ENCODE measurements around the gene LTO1. TPM values are rescaled to one million over a fixed set of nuclear protein-coding genes. Genes with fewer than 3 reads are reported as not detected.
A peak's percentile ranks its signal among the peaks of the same experiment; 100 is the strongest.

The LTO1 gene
- total and polyA plus RNA-seq, 2 experiments from 2014 or later: 20.1 to 23.3 TPM

- peaks cover 53% of the 10 kb centered on the region for H3K36me3 Mint-ChIP-seq (ENCODE audit: low read depth)
- peaks cover 2% of the 10 kb centered on the region; the same call in 2 of the 3 replicates for H3K9me3 Mint-ChIP-seq
- Histone ChIP-seq H3K27me3 (ENCODE audit: insufficient read depth) (peaks cover 21% of the 10 kb centered on the region), H3K4me2 (peak overlapping the region; percentile 94), H3F3A (replicated peaks; ENCODE audit: low read depth) (no peaks in the 10 kb centered on the region), H3K4me3 (no peak overlapping the region), H3K27ac (ENCODE audit: low read depth) (no peak overlapping the region), H4K20me1 (replicated peaks; ENCODE audit: insufficient read depth) (peaks cover 7% of the 10 kb centered on the region), H3K4me1 (ENCODE audit: insufficient read depth) (peaks cover 9% of the 10 kb centered on the region), H3K9me2 (ENCODE audit: insufficient read depth) (no peaks in the 10 kb centered on the region), H3K79me2 (replicated peaks; ENCODE audit: insufficient read depth) (peaks cover 25% of the 10 kb centered on the region), H3K36me3 (ENCODE audit: insufficient read depth) (no peaks in the 10 kb centered on the region; the same call in 1 of the 2 replicates), H2AFZ (no peak overlapping the region)
- peaks cover 5% of the 10 kb centered on the region; the same call in 1 of the 3 replicates for H3K4me1 Mint-ChIP-seq
- no peak for ATAC-seq
- peaks cover 33% of the 10 kb centered on the region for H3K27me3 Mint-ChIP-seq (ENCODE audit: insufficient read depth, low read depth, poor library complexity)
- peak overlapping the region; percentile 64; the same call in 2 of the 3 replicates for H3K4me3 Mint-ChIP-seq
- peak overlapping the region; percentile 74; the same call in 1 of the 2 replicates for H3K27ac Mint-ChIP-seq
- no peak for TF ChIP-seq REST (IDR thresholded peaks at IDR 0.05; ENCODE audit: unreplicated experiment)
- TF ChIP-seq EZH2phosphoT487 (IDR thresholded peaks at IDR 0.05; ENCODE audit: unreplicated experiment): no peak
- no peak for TF ChIP-seq NANOG (IDR thresholded peaks at IDR 0.05; ENCODE audit: borderline replicate concordance)
- no peak for TF ChIP-seq ZNF462 (CRISPR knock-in tag; IDR thresholded peaks at IDR 0.05)
- peak in 1 of 2 experiments; percentile 41; a peak in 2 of 4 replicates for TF ChIP-seq CTCF (conservative IDR thresholded peaks at IDR 0.05; ENCODE audit: low read depth in 2 of 2)
- no peak for TF ChIP-seq CREB1 (CRISPR knock-in tag; IDR thresholded peaks at IDR 0.05; ENCODE audit: low read depth)
- no peak for TF ChIP-seq JUNB (IDR thresholded peaks at IDR 0.05; ENCODE audit: unreplicated experiment)
- DNase-seq (ENCODE audit: low spot score): no peak
These were observed 30.8 kb downstream of the LTO1 start for GRCh38 chr11:69644071-69644961.

Data from GM23338 (cell line).